ENCODE measurements around the gene MAP3K7. TPM values are rescaled to one million over a fixed set of nuclear protein-coding genes. Genes with fewer than 3 reads are reported as not detected.

Gene MAP3K7
- total and polyA plus RNA-seq, 2 of the 13 experiments (the other 11 are each of a cell fraction or from before 2014, with no cell fraction given), result 24.1 to 24.4 TPM

GRCh38 chr6:90490030-90490716 is 96.7 kb downstream of the MAP3K7 start:
- in situ Hi-C loops (cut with HindIII; ENCODE audit: extremely low pct_ligation_motif_present, low pct_unique_long_range_greater_than_20kb), result loop anchor here (25.0 kb wide), 1 partner anchor 203 kb away; the partner anchor contains the start of gene BACH2
- TF ChIP-seq ZSCAN31 (CRISPR knock-in tag; IDR thresholded peaks at IDR 0.05; ENCODE audit: low read depth), result no peak
- no peak for TF ChIP-seq TBL1XR1 (IDR thresholded peaks at IDR 0.05; ENCODE audit: borderline replicate concordance, low read length, partially characterized antibody)
- no peak for TF ChIP-seq ZNF576 (CRISPR knock-in tag; IDR thresholded peaks at IDR 0.05)
- TF ChIP-seq MED8 (CRISPR knock-in tag; IDR thresholded peaks at IDR 0.05; ENCODE audit: insufficient replicate concordance), result no peak
- no peak for TF ChIP-seq ZFY (CRISPR knock-in tag; IDR thresholded peaks at IDR 0.05)
- TF ChIP-seq JUND (CRISPR knock-in tag; IDR thresholded peaks at IDR 0.05), result no peak
- TF ChIP-seq MIER3 (CRISPR knock-in tag; IDR thresholded peaks at IDR 0.05; ENCODE audit: borderline replicate concordance), result no peak
- no peak for TF ChIP-seq E2F1 (CRISPR knock-in tag; IDR thresholded peaks at IDR 0.05)
- TF ChIP-seq ELK4 (CRISPR knock-in tag; IDR thresholded peaks at IDR 0.05; ENCODE audit: borderline replicate concordance), result no peak
- no peak for TF ChIP-seq ZNF598 (CRISPR knock-in tag; IDR thresholded peaks at IDR 0.05; ENCODE audit: borderline replicate concordance)
- TF ChIP-seq ETV6 (CRISPR knock-in tag; conservative IDR thresholded peaks at IDR 0.05), result no peak
- no peak for TF ChIP-seq ZNF737 (CRISPR knock-in tag; IDR thresholded peaks at IDR 0.05; ENCODE audit: borderline replicate concordance)
- no peak for TF ChIP-seq SNAPC5 (CRISPR knock-in tag; IDR thresholded peaks at IDR 0.05; ENCODE audit: borderline replicate concordance)
- TF ChIP-seq CBX5 (CRISPR knock-in tag; IDR thresholded peaks at IDR 0.05; ENCODE audit: borderline replicate concordance), result no peak
- TF ChIP-seq DMTF1 (CRISPR knock-in tag; IDR thresholded peaks at IDR 0.05), result no peak
- TF ChIP-seq SPEN (CRISPR knock-in tag; IDR thresholded peaks at IDR 0.05; ENCODE audit: low read depth), result no peak
- no peak for TF ChIP-seq ARNTL (CRISPR knock-in tag; IDR thresholded peaks at IDR 0.05)
- Histone ChIP-seq H2AFZ (ENCODE audit: low read length) (no peak overlapping the region), H3K27ac (ENCODE audit: extremely low read length, insufficient read depth, low read length) (no peak overlapping the region), H3K4me3 (replicated peaks in 1 of 3; ENCODE audit: insufficient read depth in 1 of 3, low read depth in 2 of 3, low read length in 3 of 3) (no peak overlapping the region), H3K9ac (ENCODE audit: insufficient read depth, low read depth, low read length) (no peak overlapping the region), H3K9me3 (ENCODE audit: low read length) (no peaks in the 10 kb centered on the region), H3K27me3 (ENCODE audit: control insufficient read depth in 1 of 2, insufficient read depth in 2 of 2, low read length in 2 of 2) (no peaks in the 10 kb centered on the region; a peak in 1 of 5 replicates), H3K4me2 (ENCODE audit: low read depth, low read length) (no peak overlapping the region), H3K36me3 (replicated peaks in 1 of 2; ENCODE audit: control insufficient read depth in 1 of 2, insufficient read depth in 2 of 2, low read length in 2 of 2) (no peaks in the 10 kb centered on the region), H3K79me2 (ENCODE audit: insufficient read depth, low read length) (no peaks in the 10 kb centered on the region), H3K4me1 (ENCODE audit: insufficient read depth, low read length) (no peaks in the 10 kb centered on the region), H4K20me1 (ENCODE audit: insufficient read depth, low read length) (no peaks in the 10 kb centered on the region)
- BruUV-seq (replicated peaks), result no TSS peak
- FAIRE-seq (no peak), DNase-seq (ENCODE audit: low spot score) (no peak), ATAC-seq (no peak)
- WGBS (ENCODE audit: low lambda C conversion rate), result 38% methylated on average over 3 of the region's 4 CpGs
- intact Hi-C loops (cut with micrococcal nuclease; ENCODE audit: unreplicated experiment), result no loop called here
- ChIA-PET CTCF (ENCODE audit: low intra/inter-chr PET ratio, low total read pairs) (no interaction called here), POLR2A (no interaction called here)
